SK-N-SH (cell line): Measurements from ENCODE around the gene INTS1. TPM values are rescaled to one million over a fixed set of nuclear protein-coding genes. Genes with fewer than 3 reads are reported as not detected.

ENCODE experiments used
- CTCF ChIA-PET: fragments of 300-600, 350-600 bp; formaldehyde crosslinking; extraction: SDS; loops from one replicate; lab custom pipeline; 2021; lab: Yijun Ruan, JAX
- POLR2A ChIA-PET: fragments of 350-600 bp; sonication (Branson Sonifier 250); formaldehyde crosslinking; extraction: SDS; loops from one replicate; lab custom pipeline; 2020; ENCODE audit warnings: antibody characterized with exemption, inconsistent platforms; lab: Yijun Ruan, JAX
- DNase-seq: peaks from one replicate; pipeline ENCODE4 v3.0.0; 2012
- H2AFZ ChIP-seq: fragments of 200-600 bp; sonication (generic); 2 replicates; pipeline ENCODE4 v1.8.1; 2016; ENCODE audit warnings: antibody characterized with exemption, mild to moderate bottlenecking, low read depth
- H3F3A ChIP-seq: fragments of 200-600 bp; sonication (generic); replicated peaks from 2 replicates; pipeline ENCODE3; 2016; ENCODE audit warnings: antibody characterized with exemption, mild to moderate bottlenecking; ENCODE audit not compliant: insufficient read depth
- H3K27ac ChIP-seq, 2 experiments: fragments of 200-500 bp in 1 of 2; fragments of 200-600 bp in 1 of 2; sonication (Bioruptor generic) in 1 of 2; sonication (generic), shearing (Covaris generic) in 1 of 2; 2 replicates each; pipeline versions ENCODE4 v1.5.1 to v1.6.1; 2014 to 2016; ENCODE audit warnings: low read depth in 2 of 2, inconsistent platforms in 1 of 2, low read length in 1 of 2, mild to moderate bottlenecking in 1 of 2, mixed read lengths in 1 of 2
- H3K27me3 ChIP-seq: fragments of 200-600 bp; sonication (generic), shearing (Covaris generic); 2 replicates; pipeline ENCODE4 v1.6.1; 2016; ENCODE audit warnings: mixed run types; ENCODE audit not compliant: insufficient read depth
- H3K36me3 ChIP-seq, 2 experiments: fragments of 200-500 bp in 1 of 2; fragments of 200-600 bp in 1 of 2; sonication (Bioruptor generic) in 1 of 2; sonication (generic) in 1 of 2; replicated peaks in 1 of 2; 2 replicates each; pipeline versions ENCODE3 to v1.5.1; 2014 to 2016; ENCODE audit warnings: low read length in 1 of 2, mild to moderate bottlenecking in 1 of 2; ENCODE audit not compliant: insufficient read depth in 2 of 2, control insufficient read depth in 1 of 2
- H3K4me1 ChIP-seq, 2 experiments: fragments of 200-500 bp in 1 of 2; fragments of 200-600 bp in 1 of 2; sonication (Bioruptor generic) in 1 of 2; sonication (generic), shearing (Covaris generic) in 1 of 2; 2 replicates each; pipeline versions ENCODE4 v1.5.1 to v1.6.1; 2014 to 2016; ENCODE audit warnings: low read depth in 1 of 2, low read length in 1 of 2, mixed run types in 1 of 2; ENCODE audit not compliant: insufficient read depth in 2 of 2, control insufficient read depth in 1 of 2
- H3K4me2 ChIP-seq: fragments of 200-600 bp; sonication (generic), shearing (Covaris generic); 2 replicates; pipeline ENCODE4 v1.6.1; 2017; ENCODE audit warnings: mixed run types
- H3K4me3 ChIP-seq, 2 experiments: fragments of 200-500 bp in 1 of 2; fragments of 200-600 bp in 1 of 2; sonication (Bioruptor generic) in 1 of 2; sonication (generic), shearing (Covaris generic) in 1 of 2; 2 replicates each; pipeline versions ENCODE4 v1.5.1 to v1.8.1; 2014 to 2016; ENCODE audit warnings: low read depth in 2 of 2, inconsistent platforms in 1 of 2, low read length in 1 of 2, mild to moderate bottlenecking in 1 of 2, mixed read lengths in 1 of 2, moderate library complexity in 1 of 2
- H3K79me2 ChIP-seq: fragments of 200-600 bp; sonication (generic); 2 replicates; pipeline ENCODE4 v1.8.1; 2017; ENCODE audit warnings: mild to moderate bottlenecking; ENCODE audit not compliant: insufficient read depth
- H3K9ac ChIP-seq: fragments of 200-600 bp; sonication (generic); 2 replicates; pipeline ENCODE4 v1.6.1; 2017; ENCODE audit warnings: mixed run types
- H3K9me2 ChIP-seq: fragments of 200-600 bp; sonication (generic); 2 replicates; pipeline ENCODE4 v1.6.1; 2017; ENCODE audit warnings: mixed run types
- H3K9me3 ChIP-seq: fragments of 200-600 bp; sonication (generic); 2 replicates; pipeline ENCODE4 v1.6.1; 2017; ENCODE audit warnings: mixed run types, mild to moderate bottlenecking, moderate library complexity
- H4K20me1 ChIP-seq: fragments of 200-600 bp; sonication (generic); 2 replicates; pipeline ENCODE4 v1.6.1; 2017; ENCODE audit warnings: mild to moderate bottlenecking, mixed run types; ENCODE audit not compliant: insufficient read depth
- CHD2 ChIP-seq: fragments of 150-350 bp; IDR thresholded peaks from 2 replicates; pipeline ENCODE4 v1.6.1; 2018; ENCODE audit warnings: low read length; ENCODE audit not compliant: partially characterized antibody
- ELF1 ChIP-seq: IDR thresholded peaks from 2 replicates; pipeline ENCODE4 v1.4.0; 2012
- EZH2phosphoT487 ChIP-seq: fragments of 200-600 bp; sonication (generic); IDR thresholded peaks from 2 replicates; pipeline ENCODE4 v1.6.1; 2017; ENCODE audit warnings: low read depth, mixed run types, mild to moderate bottlenecking, antibody characterized with exemption, moderate library complexity, borderline replicate concordance
- GATA2 ChIP-seq: sonication (generic); formaldehyde crosslinking; IDR thresholded peaks from 2 replicates; pipeline ENCODE4 v1.5.0; 2020; ENCODE audit warnings: mild to moderate bottlenecking, missing genetic modification reagents
- IRF3 ChIP-seq: fragments of 150-350 bp; IDR thresholded peaks from 2 replicates; pipeline ENCODE4 v1.6.1; 2016; ENCODE audit warnings: mild to moderate bottlenecking, low read depth, low read length
- MEF2A ChIP-seq: IDR thresholded peaks from 2 replicates; pipeline ENCODE4 v1.4.0; 2012; ENCODE audit warnings: low read depth, borderline replicate concordance
- MXI1 ChIP-seq: IDR thresholded peaks from 2 replicates; pipeline ENCODE4 v1.6.1; 2012; ENCODE audit warnings: mild to moderate bottlenecking, low read depth, low read length, improper control_type of control experiment
- NRF1 ChIP-seq: IDR thresholded peaks from 2 replicates; pipeline ENCODE4 v1.6.1; 2012; ENCODE audit warnings: low read depth, mild to moderate bottlenecking, low read length
- PBX3 ChIP-seq: IDR thresholded peaks from 2 replicates; pipeline ENCODE4; 2012
- POLR2AphosphoS5 ChIP-seq: IDR thresholded peaks from 2 replicates; pipeline ENCODE4 v1.6.1; 2012; ENCODE audit warnings: low read depth, low read length
- RAD21 ChIP-seq: IDR thresholded peaks from 2 replicates; pipeline ENCODE4 v1.6.1; 2012; ENCODE audit warnings: mild to moderate bottlenecking, low read length
- RCOR1 ChIP-seq: fragments of 150-350 bp; IDR thresholded peaks from 2 replicates; pipeline ENCODE4 v1.6.1; 2017; ENCODE audit warnings: antibody characterized with exemption, low read length
- SMC3 ChIP-seq: IDR thresholded peaks from 2 replicates; pipeline ENCODE4 v1.6.1; 2012; ENCODE audit warnings: low read depth, low read length, improper control_type of control experiment
- TEAD4 ChIP-seq: IDR thresholded peaks from 2 replicates; pipeline ENCODE4 v1.4.0; 2012; ENCODE audit warnings: mild to moderate bottlenecking, borderline replicate concordance; ENCODE audit not compliant: insufficient read depth
- WGBS: methylation state at CpG from one replicate; pipeline ENCODE4 v1.1.6; 2017; ENCODE audit warnings: low lambda C conversion rate; 5-methylcytosine and 5-hydroxymethylcytosine counted together
- polyA plus RNA-seq, 3 experiments: library from polyadenylated mRNA; depleted of rRNA; stranded (reverse); fragments of >200 nt; gene quantifications; 2 replicates each; pipeline ENCODE4 v1.2.3, GENCODE V29; 2012
- TF ChIP-seq, protein P1 (sequence below): IDR thresholded peaks from 2 replicates; pipeline ENCODE4 v1.4.0; 2012; ENCODE audit warnings: low read depth, borderline replicate concordance
- TF ChIP-seq, protein P2 (sequence below): IDR thresholded peaks from 2 replicates; pipeline ENCODE4 v1.4.0; 2012; ENCODE audit warnings: low read depth, borderline replicate concordance

The INTS1 gene
- polyA plus RNA-seq, 1 of the 3 experiments (the other 2 are of a cell fraction): 48.1 TPM

DNA sequence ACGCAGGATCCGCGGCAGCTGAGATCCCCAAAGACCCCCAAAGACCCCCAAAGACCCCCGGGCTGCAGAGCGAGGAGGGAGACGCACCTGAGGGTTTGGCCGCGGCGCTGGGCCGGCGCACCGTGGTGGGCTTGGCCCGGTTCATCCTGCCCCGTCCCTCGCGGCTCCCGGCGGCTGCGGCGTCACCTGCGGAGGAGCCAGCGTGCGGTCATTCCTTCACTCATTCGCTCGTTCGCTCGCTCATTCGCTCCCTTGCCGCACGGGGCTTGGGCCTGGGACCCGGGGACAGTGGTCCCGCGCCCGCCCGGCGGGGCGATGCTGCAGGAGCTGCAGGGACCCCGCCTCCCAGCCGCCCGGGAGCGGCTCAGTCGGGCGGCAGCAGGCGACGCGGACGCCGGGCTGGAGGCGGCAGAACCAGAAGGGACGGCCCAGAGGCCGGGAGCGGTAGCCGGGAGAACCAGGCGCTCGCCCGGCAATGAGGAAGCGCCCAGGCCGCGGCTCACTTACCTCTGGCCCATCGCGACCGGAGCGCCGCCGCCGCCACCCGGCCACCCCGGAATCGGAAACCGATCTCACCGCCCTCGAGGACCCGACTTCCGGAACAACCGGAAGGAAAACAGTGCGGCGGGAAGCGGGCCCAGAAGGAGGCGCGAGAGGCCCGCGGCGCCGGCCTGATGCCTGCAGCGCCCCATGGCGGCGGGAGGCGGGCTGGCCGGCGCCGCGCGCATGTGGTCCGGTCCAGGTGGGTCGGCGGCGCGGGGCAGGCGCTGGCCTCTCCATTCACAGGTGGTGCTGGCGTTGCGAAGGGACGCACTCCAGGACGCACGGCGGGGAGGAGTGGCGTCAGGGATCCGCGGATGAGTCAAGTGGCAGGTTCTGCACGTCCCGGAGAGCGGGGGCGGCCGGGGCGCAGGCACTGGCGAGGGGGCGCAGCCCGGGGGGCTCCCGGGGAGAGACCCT, at the start of gene INTS1 (continued):
- TF ChIP-seq EZH2phosphoT487 (no peak), RCOR1 (no peak; the same call in 1 of the 2 replicates), MEF2A (no peak), MXI1 (peak; percentile 93), TEAD4 (no peak), IRF3 (no peak), SMC3 (peak; percentile 41)
- TF ChIP-seq, protein P1, sequence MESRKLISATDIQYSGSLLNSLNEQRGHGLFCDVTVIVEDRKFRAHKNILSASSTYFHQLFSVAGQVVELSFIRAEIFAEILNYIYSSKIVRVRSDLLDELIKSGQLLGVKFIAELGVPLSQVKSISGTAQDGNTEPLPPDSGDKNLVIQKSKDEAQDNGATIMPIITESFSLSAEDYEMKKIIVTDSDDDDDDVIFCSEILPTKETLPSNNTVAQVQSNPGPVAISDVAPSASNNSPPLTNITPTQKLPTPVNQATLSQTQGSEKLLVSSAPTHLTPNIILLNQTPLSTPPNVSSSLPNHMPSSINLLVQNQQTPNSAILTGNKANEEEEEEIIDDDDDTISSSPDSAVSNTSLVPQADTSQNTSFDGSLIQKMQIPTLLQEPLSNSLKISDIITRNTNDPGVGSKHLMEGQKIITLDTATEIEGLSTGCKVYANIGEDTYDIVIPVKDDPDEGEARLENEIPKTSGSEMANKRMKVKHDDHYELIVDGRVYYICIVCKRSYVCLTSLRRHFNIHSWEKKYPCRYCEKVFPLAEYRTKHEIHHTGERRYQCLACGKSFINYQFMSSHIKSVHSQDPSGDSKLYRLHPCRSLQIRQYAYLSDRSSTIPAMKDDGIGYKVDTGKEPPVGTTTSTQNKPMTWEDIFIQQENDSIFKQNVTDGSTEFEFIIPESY: peak; percentile 57; the same call in 1 of the 2 replicates

DNA sequence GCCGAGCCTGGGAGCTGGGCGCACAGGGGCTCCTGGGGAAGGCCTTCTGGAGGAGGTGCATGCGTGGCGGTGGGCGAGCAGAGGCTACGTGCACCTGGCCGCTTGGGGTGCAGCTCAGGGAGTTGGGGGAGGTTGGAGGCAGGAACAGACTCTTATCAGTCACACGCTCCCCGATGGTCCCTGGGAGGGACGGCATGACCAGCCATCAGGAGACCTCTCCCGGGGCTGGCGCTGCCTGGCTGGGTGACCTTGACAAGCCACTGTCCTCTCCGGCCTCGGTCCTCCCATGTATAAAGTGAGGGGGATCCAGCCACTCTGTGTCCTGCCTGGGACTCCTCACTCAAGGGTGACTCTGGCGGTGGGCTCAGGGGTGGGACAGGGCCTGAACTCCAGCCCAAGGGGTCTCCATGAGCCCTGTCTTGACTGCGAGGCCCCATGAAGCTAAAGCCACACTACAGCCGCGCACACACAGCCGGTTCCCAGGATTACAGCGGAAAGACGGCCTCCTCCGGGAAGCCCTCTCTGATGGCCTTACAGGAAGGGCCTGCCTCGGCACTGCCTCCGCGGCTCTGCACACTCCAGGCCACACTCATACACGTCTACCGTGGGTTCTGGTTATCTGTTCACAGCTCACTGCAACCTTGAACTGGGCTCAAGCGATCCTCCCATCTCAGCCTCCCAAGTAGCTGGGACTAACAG, 49.5 kb upstream of the INTS1 start:
- no peaks in the 10 kb centered on the region for H3K27me3 ChIP-seq
- no peak overlapping the region for H3K4me2 ChIP-seq
- no peaks in the 10 kb centered on the region for H3K9me3 ChIP-seq
- no peak overlapping the region for H2AFZ ChIP-seq
- 95% methylated on average over 20 of the region's 28 CpGs for WGBS
- no peaks in the 10 kb centered on the region for H3K9me2 ChIP-seq
- H3F3A ChIP-seq: peaks cover 12% of the 10 kb centered on the region
- TF ChIP-seq ELF1 (no peak), RAD21 (no peak), IRF3 (no peak), EZH2phosphoT487 (no peak), MXI1 (no peak), SMC3 (no peak), CHD2 (no peak), NRF1 (no peak), PBX3 (no peak), POLR2AphosphoS5 (no peak), GATA2 (no peak)
- TF ChIP-seq, protein P2, sequence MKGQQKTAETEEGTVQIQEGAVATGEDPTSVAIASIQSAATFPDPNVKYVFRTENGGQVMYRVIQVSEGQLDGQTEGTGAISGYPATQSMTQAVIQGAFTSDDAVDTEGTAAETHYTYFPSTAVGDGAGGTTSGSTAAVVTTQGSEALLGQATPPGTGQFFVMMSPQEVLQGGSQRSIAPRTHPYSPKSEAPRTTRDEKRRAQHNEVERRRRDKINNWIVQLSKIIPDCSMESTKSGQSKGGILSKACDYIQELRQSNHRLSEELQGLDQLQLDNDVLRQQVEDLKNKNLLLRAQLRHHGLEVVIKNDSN: no peak
- TF ChIP-seq, all 33 proteins: peak for 0
- POLR2A ChIA-PET: no interaction called here
- no peaks in the 10 kb centered on the region for H3K36me3 ChIP-seq
- H3K79me2 ChIP-seq: no peaks in the 10 kb centered on the region
- CTCF ChIA-PET: interaction anchor here (0.5 to 3.4 kb wide), 4 partner anchors 10 to 80 kb away, joined by 3 to 24 read pairs (median 4); no protein-coding TSS in a partner anchor
- no peaks in the 10 kb centered on the region for H4K20me1 ChIP-seq
- DNase-seq: peak; percentile 40
- peaks cover 14% of the 10 kb centered on the region in 2 experiments; a peak in 3 of 4 replicates for H3K4me1 ChIP-seq
- no peak overlapping the region for H3K9ac ChIP-seq
- no peak overlapping the region for H3K27ac ChIP-seq
- no peak overlapping the region for H3K4me3 ChIP-seq
